Measurements from ENCODE around the gene RAB24.

The RAB24 gene

DNA sequence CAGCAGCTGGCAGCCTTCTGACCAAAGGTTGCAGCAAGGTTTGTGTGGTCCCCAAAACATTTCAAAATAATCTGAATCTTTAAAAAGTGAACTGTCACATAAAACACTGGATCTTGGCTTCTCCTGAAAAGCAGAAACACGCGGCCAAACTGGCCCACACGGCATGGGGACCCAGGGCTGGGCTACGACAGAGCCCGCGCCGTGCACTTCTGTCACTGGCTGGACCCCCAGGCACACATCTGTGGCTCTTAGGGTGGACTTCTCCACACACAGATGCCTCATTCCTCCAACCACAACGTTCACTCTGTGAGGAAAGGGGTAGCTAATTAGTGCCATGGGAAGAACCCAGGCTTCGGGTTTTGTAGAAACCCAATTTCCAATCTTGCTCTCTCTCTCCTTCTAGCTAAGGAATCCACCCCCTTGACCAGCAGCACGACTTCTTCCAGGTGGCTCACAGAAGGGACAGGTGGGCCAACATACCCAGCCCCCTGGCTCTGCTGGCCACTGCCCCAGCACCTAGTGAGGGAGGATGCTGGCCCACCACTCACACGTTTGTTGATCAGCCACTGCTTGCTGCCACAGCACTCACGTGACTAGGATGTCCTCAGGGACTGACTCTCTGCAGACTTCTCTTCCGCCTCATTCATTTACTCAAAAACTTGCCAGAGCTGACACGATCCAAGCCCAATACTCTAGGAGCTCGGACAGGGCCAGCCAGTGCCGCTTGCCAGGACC lies 30.1 kb upstream of the RAB24 start:
- Histone ChIP-seq H3K27ac (replicated peaks) (no peak overlapping the region), H3K4me3 (replicated peaks; ENCODE audit: insufficient read depth, low read length) (no peak overlapping the region), H3K27me3 (ENCODE audit: insufficient read depth, poor library complexity, severe bottlenecking) (no peaks in the 10 kb centered on the region)
- no peak for DNase-seq (ENCODE audit: low read depth in 1 of 2, low spot score in 1 of 2)
- TF ChIP-seq POLR2AphosphoS5 (IDR thresholded peaks at IDR 0.05; ENCODE audit: low read depth) (no peak), GABPA (IDR thresholded peaks at IDR 0.05; ENCODE audit: low read depth) (no peak), SPI1 (IDR thresholded peaks at IDR 0.05; ENCODE audit: borderline replicate concordance, low read depth) (no peak)
- TF ChIP-seq, protein P1, sequence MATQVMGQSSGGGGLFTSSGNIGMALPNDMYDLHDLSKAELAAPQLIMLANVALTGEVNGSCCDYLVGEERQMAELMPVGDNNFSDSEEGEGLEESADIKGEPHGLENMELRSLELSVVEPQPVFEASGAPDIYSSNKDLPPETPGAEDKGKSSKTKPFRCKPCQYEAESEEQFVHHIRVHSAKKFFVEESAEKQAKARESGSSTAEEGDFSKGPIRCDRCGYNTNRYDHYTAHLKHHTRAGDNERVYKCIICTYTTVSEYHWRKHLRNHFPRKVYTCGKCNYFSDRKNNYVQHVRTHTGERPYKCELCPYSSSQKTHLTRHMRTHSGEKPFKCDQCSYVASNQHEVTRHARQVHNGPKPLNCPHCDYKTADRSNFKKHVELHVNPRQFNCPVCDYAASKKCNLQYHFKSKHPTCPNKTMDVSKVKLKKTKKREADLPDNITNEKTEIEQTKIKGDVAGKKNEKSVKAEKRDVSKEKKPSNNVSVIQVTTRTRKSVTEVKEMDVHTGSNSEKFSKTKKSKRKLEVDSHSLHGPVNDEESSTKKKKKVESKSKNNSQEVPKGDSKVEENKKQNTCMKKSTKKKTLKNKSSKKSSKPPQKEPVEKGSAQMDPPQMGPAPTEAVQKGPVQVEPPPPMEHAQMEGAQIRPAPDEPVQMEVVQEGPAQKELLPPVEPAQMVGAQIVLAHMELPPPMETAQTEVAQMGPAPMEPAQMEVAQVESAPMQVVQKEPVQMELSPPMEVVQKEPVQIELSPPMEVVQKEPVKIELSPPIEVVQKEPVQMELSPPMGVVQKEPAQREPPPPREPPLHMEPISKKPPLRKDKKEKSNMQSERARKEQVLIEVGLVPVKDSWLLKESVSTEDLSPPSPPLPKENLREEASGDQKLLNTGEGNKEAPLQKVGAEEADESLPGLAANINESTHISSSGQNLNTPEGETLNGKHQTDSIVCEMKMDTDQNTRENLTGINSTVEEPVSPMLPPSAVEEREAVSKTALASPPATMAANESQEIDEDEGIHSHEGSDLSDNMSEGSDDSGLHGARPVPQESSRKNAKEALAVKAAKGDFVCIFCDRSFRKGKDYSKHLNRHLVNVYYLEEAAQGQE (IDR thresholded peaks at IDR 0.05; ENCODE audit: insufficient replicate concordance, low read depth) = no peak
- TF ChIP-seq, protein P2, sequence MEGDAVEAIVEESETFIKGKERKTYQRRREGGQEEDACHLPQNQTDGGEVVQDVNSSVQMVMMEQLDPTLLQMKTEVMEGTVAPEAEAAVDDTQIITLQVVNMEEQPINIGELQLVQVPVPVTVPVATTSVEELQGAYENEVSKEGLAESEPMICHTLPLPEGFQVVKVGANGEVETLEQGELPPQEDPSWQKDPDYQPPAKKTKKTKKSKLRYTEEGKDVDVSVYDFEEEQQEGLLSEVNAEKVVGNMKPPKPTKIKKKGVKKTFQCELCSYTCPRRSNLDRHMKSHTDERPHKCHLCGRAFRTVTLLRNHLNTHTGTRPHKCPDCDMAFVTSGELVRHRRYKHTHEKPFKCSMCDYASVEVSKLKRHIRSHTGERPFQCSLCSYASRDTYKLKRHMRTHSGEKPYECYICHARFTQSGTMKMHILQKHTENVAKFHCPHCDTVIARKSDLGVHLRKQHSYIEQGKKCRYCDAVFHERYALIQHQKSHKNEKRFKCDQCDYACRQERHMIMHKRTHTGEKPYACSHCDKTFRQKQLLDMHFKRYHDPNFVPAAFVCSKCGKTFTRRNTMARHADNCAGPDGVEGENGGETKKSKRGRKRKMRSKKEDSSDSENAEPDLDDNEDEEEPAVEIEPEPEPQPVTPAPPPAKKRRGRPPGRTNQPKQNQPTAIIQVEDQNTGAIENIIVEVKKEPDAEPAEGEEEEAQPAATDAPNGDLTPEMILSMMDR (IDR thresholded peaks at IDR 0.05; ENCODE audit: insufficient read depth, low read length) = no peak

DNA sequence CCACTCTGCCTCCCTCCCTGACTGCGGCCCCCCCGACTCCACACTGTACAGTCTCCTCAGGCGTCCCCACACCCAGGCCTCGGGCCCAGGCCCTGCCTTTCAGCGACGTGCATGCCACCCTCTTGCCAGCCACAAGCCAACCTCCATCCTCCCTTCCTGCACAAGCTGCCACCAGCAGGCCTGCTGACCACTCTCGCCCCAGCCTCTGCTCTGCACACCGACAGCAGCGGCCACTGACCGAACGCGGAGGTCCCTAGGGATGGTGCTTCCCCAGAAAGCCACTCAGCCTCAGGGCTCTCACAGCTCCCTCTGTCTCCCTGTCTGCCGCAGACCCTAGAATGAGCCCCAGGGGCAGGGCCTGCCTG lies 29.4 kb upstream of the RAB24 start:
- Histone ChIP-seq H3K27me3 (ENCODE audit: insufficient read depth, poor library complexity, severe bottlenecking) (no peaks in the 10 kb centered on the region), H3K27ac (replicated peaks) (no peak overlapping the region), H3K4me3 (replicated peaks; ENCODE audit: insufficient read depth, low read length) (no peak overlapping the region)
- no peak for DNase-seq (ENCODE audit: low read depth in 1 of 2, low spot score in 1 of 2)
- TF ChIP-seq SPI1 (IDR thresholded peaks at IDR 0.05; ENCODE audit: borderline replicate concordance, low read depth) = no peak
- TF ChIP-seq, protein P2 (IDR thresholded peaks at IDR 0.05; ENCODE audit: insufficient read depth, low read length) = no peak
- TF ChIP-seq POLR2AphosphoS5 (IDR thresholded peaks at IDR 0.05; ENCODE audit: low read depth) = no peak
- no peak for TF ChIP-seq GABPA (IDR thresholded peaks at IDR 0.05; ENCODE audit: low read depth)
- TF ChIP-seq, protein P1 (IDR thresholded peaks at IDR 0.05; ENCODE audit: insufficient replicate concordance, low read depth) = no peak

DNA sequence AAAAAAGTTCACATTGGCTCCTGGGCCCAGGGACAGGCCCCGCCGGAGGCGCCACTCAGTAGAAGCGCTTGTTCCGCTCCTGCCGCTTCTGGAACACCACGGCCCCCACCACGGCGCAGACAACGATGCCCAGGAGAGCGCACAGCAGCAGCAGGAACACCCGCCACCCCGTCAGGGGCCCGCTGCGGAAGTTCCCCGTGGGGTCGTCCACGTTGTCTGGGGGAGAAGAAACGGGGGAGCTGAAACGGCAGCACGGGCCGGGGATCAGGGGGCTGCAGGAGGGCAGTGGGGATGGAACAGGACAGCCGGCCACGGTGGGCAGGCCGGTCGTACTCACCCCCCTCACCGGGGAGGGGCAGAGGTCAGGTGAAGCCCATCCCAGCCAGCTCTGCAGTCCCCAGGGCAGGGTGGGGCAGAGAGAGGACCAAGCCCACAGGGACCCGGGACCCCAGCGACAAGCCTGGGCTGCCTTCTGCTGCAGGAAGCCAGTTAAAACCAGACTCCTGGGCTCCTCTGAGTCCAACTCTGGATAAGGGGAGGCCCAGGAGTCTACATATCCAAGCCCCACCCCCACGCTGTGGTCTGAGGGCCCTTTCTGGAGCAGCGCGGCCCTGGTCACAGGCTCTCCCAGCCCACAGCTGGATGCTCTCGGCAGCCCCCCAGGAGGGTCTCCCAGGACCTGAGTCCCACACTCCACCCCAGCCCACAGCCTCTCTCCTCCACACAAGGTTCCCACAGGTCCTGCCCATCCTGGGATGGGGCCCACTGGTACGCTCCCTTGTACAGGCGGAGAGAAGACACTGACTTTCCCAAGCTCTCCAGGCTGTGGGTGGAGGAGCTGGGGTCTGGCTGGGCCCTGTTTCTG lies 28.7 kb upstream of the RAB24 start:
- H3K27ac ChIP-seq (replicated peaks) = no peak overlapping the region
- H3K4me3 ChIP-seq (replicated peaks; ENCODE audit: insufficient read depth, low read length) = no peak overlapping the region
- no peaks in the 10 kb centered on the region for H3K27me3 ChIP-seq (ENCODE audit: insufficient read depth, poor library complexity, severe bottlenecking)
- no peak for DNase-seq (ENCODE audit: low read depth in 1 of 2, low spot score in 1 of 2)
- TF ChIP-seq, protein P1 (IDR thresholded peaks at IDR 0.05; ENCODE audit: insufficient replicate concordance, low read depth) = no peak
- TF ChIP-seq POLR2AphosphoS5 (IDR thresholded peaks at IDR 0.05; ENCODE audit: low read depth) (no peak), SPI1 (IDR thresholded peaks at IDR 0.05; ENCODE audit: borderline replicate concordance, low read depth) (no peak), GABPA (IDR thresholded peaks at IDR 0.05; ENCODE audit: low read depth) (no peak)
- TF ChIP-seq, protein P2 (IDR thresholded peaks at IDR 0.05; ENCODE audit: insufficient read depth, low read length) = no peak

All from HL-60 (cell line).